WTC11 (cell line): ENCODE data around the gene NEK5. TPM values are rescaled to one million over a fixed set of nuclear protein-coding genes. Genes with fewer than 3 reads are reported as not detected.

Experiments
- ATAC-seq: fragments of 200-7000 bp; cut with Tn5 transposase; 2 replicates; pipeline ENCODE4 v1.10.0; 2021; ENCODE audit warnings: mild to moderate bottlenecking, moderate library complexity
- CTCF ChIA-PET: fragments of 300-600 bp; sonication (Branson Sonifier 250); formaldehyde crosslinking; loops from one replicate; lab custom pipeline; 2021; ENCODE audit warnings: antibody characterized with exemption; lab: Charles Lee
- POLR2A ChIA-PET: fragments of 350-600 bp; sonication (Branson Sonifier 250); formaldehyde crosslinking; loops from one replicate; lab custom pipeline; 2021; ENCODE audit warnings: antibody characterized with exemption; lab: Charles Lee
- DNase-seq: peaks from one replicate; pipeline ENCODE4 v3.0.0; 2021; ENCODE audit warnings: low spot score
- H3K27ac Mint-ChIP-seq: 2 replicates; pipeline ENCODE4 v1.8.0; 2021; ENCODE audit warnings: mixed read lengths
- H3K27me3 Mint-ChIP-seq: 2 replicates; pipeline ENCODE4 v1.8.0; 2021; ENCODE audit warnings: low read depth, mild to moderate bottlenecking, moderate library complexity, mixed read lengths
- H3K36me3 Mint-ChIP-seq: 2 replicates; pipeline ENCODE4 v1.8.0; 2021; ENCODE audit warnings: mixed read lengths
- H3K4me1 Mint-ChIP-seq: 2 replicates; pipeline ENCODE4 v1.8.0; 2022; ENCODE audit warnings: mixed read lengths
- H3K4me3 Mint-ChIP-seq: 2 replicates; pipeline ENCODE4 v1.8.0; 2021; ENCODE audit warnings: mild to moderate bottlenecking, moderate library complexity, mixed read lengths
- H3K9me3 Mint-ChIP-seq: 2 replicates; pipeline ENCODE4 v1.8.0; 2021; ENCODE audit warnings: mixed read lengths
- AR ChIP-seq: fragments of 250-450 bp; sonication (Bioruptor Pico); IDR thresholded peaks from 2 replicates; pipeline ENCODE4 v1.9.0; 2021; ENCODE audit warnings: mild to moderate bottlenecking
- CBFB ChIP-seq: sonication (generic); formaldehyde crosslinking; IDR thresholded peaks from 2 replicates; pipeline ENCODE4 v1.8.1; 2022; ENCODE audit warnings: mild to moderate bottlenecking, low read depth, missing genetic modification reagents
- E2F4 ChIP-seq: sonication (generic); formaldehyde crosslinking; IDR thresholded peaks from 2 replicates; pipeline ENCODE4 v1.8.1; 2022; ENCODE audit warnings: low read depth, mild to moderate bottlenecking, moderate library complexity, missing genetic modification reagents, borderline replicate concordance
- ETV6 ChIP-seq: sonication (generic); formaldehyde crosslinking; IDR thresholded peaks from 2 replicates; pipeline ENCODE4 v1.8.1; 2022; ENCODE audit warnings: mild to moderate bottlenecking, missing genetic modification reagents
- FOXK1 ChIP-seq: sonication (generic); formaldehyde crosslinking; IDR thresholded peaks from 2 replicates; pipeline ENCODE4 v1.8.0; 2022; ENCODE audit warnings: mild to moderate bottlenecking, moderate library complexity, missing genetic modification reagents
- FOXP1 ChIP-seq: sonication (generic); formaldehyde crosslinking; IDR thresholded peaks from 2 replicates; pipeline ENCODE4 v1.8.0; 2022; ENCODE audit warnings: missing genetic modification reagents, mild to moderate bottlenecking, moderate library complexity, borderline replicate concordance
- IRF1 ChIP-seq: sonication (generic); formaldehyde crosslinking; IDR thresholded peaks from 2 replicates; pipeline ENCODE4 v1.8.0; 2023; ENCODE audit warnings: missing genetic modification reagents
- JAZF1 ChIP-seq: fragments of 250-450 bp; sonication (Bioruptor Pico); IDR thresholded peaks from 2 replicates; pipeline ENCODE4 v1.9.0; 2021; ENCODE audit warnings: moderate library complexity, mild to moderate bottlenecking, inconsistent platforms
- NFE2L1 ChIP-seq: sonication (generic); formaldehyde crosslinking; IDR thresholded peaks from 2 replicates; pipeline ENCODE4 v1.8.1; 2023; ENCODE audit warnings: missing genetic modification reagents
- RORB ChIP-seq: fragments of 250-450 bp; sonication (Bioruptor Pico); IDR thresholded peaks from 2 replicates; pipeline ENCODE4 v1.9.0; 2021; ENCODE audit warnings: mild to moderate bottlenecking
- SMAD4 ChIP-seq: sonication (generic); formaldehyde crosslinking; IDR thresholded peaks from 2 replicates; pipeline ENCODE4 v1.8.0; 2022; ENCODE audit warnings: mild to moderate bottlenecking, missing genetic modification reagents
- TCF7 ChIP-seq: sonication (generic); formaldehyde crosslinking; IDR thresholded peaks from 2 replicates; pipeline ENCODE4 v1.8.0; 2022; ENCODE audit warnings: mild to moderate bottlenecking, low read depth, missing genetic modification reagents, moderate library complexity
- ZNF232 ChIP-seq: sonication (generic); formaldehyde crosslinking; IDR thresholded peaks from 2 replicates; pipeline ENCODE4 v1.8.0; 2022; ENCODE audit warnings: mild to moderate bottlenecking, missing genetic modification reagents
- total RNA-seq: library from RNA; stranded (reverse); gene quantifications from 3 replicates; pipeline ENCODE4 v1.2.3, GENCODE V29; 2021
- TF ChIP-seq, protein P1 (sequence below): sonication (generic); formaldehyde crosslinking; IDR thresholded peaks from 2 replicates; pipeline ENCODE4 v1.8.0; 2023; ENCODE audit warnings: mild to moderate bottlenecking, missing genetic modification reagents
- TF ChIP-seq, protein P2 (sequence below): sonication (generic); formaldehyde crosslinking; IDR thresholded peaks from 2 replicates; pipeline ENCODE4 v1.8.1; 2022; ENCODE audit warnings: mild to moderate bottlenecking, moderate library complexity, missing genetic modification reagents
- TF ChIP-seq, protein P3 (sequence below): sonication (generic); formaldehyde crosslinking; IDR thresholded peaks from 2 replicates; pipeline ENCODE4 v1.8.0; 2022; ENCODE audit warnings: mild to moderate bottlenecking, missing genetic modification reagents
- TF ChIP-seq, protein P4 (sequence below): sonication (generic); formaldehyde crosslinking; IDR thresholded peaks from 2 replicates; pipeline ENCODE4 v1.8.0; 2022; ENCODE audit warnings: mild to moderate bottlenecking, missing genetic modification reagents

Gene NEK5
- total RNA-seq, 1 experiment from 2014 or later = 0.55 TPM

DNA sequence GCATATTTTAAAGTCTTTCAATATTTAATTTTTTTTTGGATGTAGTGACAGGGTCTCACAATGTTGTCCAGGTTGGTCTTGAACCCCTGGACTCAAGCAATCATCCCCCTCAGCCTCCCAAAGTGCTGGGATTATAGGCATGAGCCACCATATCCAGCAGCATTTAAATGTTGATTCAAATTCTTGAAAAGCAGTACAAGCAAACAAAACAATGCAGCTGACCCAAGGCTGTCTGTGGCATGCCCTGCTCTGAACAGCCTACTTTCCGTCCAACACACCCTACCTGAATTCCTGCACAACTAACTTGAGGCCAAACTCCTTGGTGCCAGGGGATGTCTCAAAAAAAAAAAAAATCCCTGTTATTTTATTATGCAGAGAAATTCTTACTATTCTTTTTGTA lies 23.0 kb downstream of the NEK5 start:
- CTCF ChIA-PET = no interaction called here
- TF ChIP-seq NFE2L1 (no peak), IRF1 (no peak), SMAD4 (CRISPR knock-in tag) (no peak), E2F4 (no peak), AR (CRISPR knock-in tag) (no peak), FOXK1 (CRISPR knock-in tag) (no peak), CBFB (no peak), TCF7 (CRISPR knock-in tag) (no peak), ETV6 (CRISPR knock-in tag) (no peak), JAZF1 (no peak), FOXP1 (CRISPR knock-in tag) (no peak), ZNF232 (no peak), RORB (CRISPR knock-in tag) (no peak)
- TF ChIP-seq, protein P1, sequence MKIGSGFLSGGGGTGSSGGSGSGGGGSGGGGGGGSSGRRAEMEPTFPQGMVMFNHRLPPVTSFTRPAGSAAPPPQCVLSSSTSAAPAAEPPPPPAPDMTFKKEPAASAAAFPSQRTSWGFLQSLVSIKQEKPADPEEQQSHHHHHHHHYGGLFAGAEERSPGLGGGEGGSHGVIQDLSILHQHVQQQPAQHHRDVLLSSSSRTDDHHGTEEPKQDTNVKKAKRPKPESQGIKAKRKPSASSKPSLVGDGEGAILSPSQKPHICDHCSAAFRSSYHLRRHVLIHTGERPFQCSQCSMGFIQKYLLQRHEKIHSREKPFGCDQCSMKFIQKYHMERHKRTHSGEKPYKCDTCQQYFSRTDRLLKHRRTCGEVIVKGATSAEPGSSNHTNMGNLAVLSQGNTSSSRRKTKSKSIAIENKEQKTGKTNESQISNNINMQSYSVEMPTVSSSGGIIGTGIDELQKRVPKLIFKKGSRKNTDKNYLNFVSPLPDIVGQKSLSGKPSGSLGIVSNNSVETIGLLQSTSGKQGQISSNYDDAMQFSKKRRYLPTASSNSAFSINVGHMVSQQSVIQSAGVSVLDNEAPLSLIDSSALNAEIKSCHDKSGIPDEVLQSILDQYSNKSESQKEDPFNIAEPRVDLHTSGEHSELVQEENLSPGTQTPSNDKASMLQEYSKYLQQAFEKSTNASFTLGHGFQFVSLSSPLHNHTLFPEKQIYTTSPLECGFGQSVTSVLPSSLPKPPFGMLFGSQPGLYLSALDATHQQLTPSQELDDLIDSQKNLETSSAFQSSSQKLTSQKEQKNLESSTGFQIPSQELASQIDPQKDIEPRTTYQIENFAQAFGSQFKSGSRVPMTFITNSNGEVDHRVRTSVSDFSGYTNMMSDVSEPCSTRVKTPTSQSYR = no peak
- TF ChIP-seq, protein P2, sequence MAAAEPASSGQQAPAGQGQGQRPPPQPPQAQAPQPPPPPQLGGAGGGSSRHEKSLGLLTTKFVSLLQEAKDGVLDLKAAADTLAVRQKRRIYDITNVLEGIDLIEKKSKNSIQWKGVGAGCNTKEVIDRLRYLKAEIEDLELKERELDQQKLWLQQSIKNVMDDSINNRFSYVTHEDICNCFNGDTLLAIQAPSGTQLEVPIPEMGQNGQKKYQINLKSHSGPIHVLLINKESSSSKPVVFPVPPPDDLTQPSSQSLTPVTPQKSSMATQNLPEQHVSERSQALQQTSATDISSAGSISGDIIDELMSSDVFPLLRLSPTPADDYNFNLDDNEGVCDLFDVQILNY (CRISPR knock-in tag) = no peak
- TF ChIP-seq, protein P3, sequence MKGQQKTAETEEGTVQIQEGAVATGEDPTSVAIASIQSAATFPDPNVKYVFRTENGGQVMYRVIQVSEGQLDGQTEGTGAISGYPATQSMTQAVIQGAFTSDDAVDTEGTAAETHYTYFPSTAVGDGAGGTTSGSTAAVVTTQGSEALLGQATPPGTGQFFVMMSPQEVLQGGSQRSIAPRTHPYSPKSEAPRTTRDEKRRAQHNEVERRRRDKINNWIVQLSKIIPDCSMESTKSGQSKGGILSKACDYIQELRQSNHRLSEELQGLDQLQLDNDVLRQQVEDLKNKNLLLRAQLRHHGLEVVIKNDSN (CRISPR knock-in tag) = no peak
- TF ChIP-seq, protein P4, sequence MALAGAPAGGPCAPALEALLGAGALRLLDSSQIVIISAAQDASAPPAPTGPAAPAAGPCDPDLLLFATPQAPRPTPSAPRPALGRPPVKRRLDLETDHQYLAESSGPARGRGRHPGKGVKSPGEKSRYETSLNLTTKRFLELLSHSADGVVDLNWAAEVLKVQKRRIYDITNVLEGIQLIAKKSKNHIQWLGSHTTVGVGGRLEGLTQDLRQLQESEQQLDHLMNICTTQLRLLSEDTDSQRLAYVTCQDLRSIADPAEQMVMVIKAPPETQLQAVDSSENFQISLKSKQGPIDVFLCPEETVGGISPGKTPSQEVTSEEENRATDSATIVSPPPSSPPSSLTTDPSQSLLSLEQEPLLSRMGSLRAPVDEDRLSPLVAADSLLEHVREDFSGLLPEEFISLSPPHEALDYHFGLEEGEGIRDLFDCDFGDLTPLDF (CRISPR knock-in tag) = no peak

More for the DNA sequence above, 23.0 kb downstream of the NEK5 start:
- POLR2A ChIA-PET = no interaction called here
- Mint-ChIP-seq H3K4me3 (no peak overlapping the region), H3K36me3 (peaks cover 20% of the 10 kb centered on the region), H3K27me3 (no peaks in the 10 kb centered on the region; the same call in 1 of the 2 replicates), H3K4me1 (peaks cover 10% of the 10 kb centered on the region), H3K9me3 (peaks cover 25% of the 10 kb centered on the region), H3K27ac (no peak overlapping the region)
- ATAC-seq = no peak
- no peak for DNase-seq
